Left hindlimb (tissue), 1 donor: ENCODE results near the gene CUTA.

Source experiments
- DNase-seq: peaks from one replicate; pipeline ENCODE4 v3.0.0-alpha.2; 2018

Gene CUTA

GRCh38 chr6:33438978-33439594 is 21.2 kb upstream of the CUTA start:
- no peak for DNase-seq

- no peak for DNase-seq
Observed at GRCh38 chr6:33437666-33438065, 19.8 kb upstream of the CUTA start.

GRCh38 chr6:33434961-33435360 is 17.1 kb upstream of the CUTA start:
- DNase-seq, result no peak

GRCh38 chr6:33433544-33434191 is 15.8 kb upstream of the CUTA start:
- DNase-seq, result peak; percentile 59

- DNase-seq, result no peak
Observed at GRCh38 chr6:33433001-33433543, 15.2 kb upstream of the CUTA start.

- DNase-seq, result no peak
Observed at GRCh38 chr6:33432546-33432945, 14.6 kb upstream of the CUTA start.

GRCh38 chr6:33431880-33432541 is 14.1 kb upstream of the CUTA start:
- DNase-seq, result no peak

GRCh38 chr6:33430991-33431879 is 13.3 kb upstream of the CUTA start:
- peak; percentile 87 for DNase-seq

- no peak for DNase-seq
Observed at GRCh38 chr6:33430334-33430733, 12.4 kb upstream of the CUTA start.

GRCh38 chr6:33429750-33430052 is 11.8 kb upstream of the CUTA start:
- DNase-seq, result no peak

GRCh38 chr6:33428966-33429749 is 11.3 kb upstream of the CUTA start:
- no peak for DNase-seq

GRCh38 chr6:33428224-33428965 is 10.5 kb upstream of the CUTA start:
- no peak for DNase-seq

- DNase-seq, result peak; percentile 64
Observed at GRCh38 chr6:33427585-33428223, 9.8 kb upstream of the CUTA start.

- DNase-seq, result peak; percentile 48
Observed at GRCh38 chr6:33426590-33427511, 8.9 kb upstream of the CUTA start.

- DNase-seq, result peak; percentile 93
Observed at GRCh38 chr6:33425668-33426577, 8.0 kb upstream of the CUTA start.

GRCh38 chr6:33424855-33425667 is 7.2 kb upstream of the CUTA start:
- no peak for DNase-seq

GRCh38 chr6:33423777-33424176 is 5.9 kb upstream of the CUTA start:
- no peak for DNase-seq

- no peak for DNase-seq
Observed at GRCh38 chr6:33421344-33421643, 3.4 kb upstream of the CUTA start.
